Testis (tissue), 5 donors: ENCODE results near the gene PAIP1. TPM values are rescaled to one million over a fixed set of nuclear protein-coding genes. Genes with fewer than 3 reads are reported as not detected.

ENCODE experiments used
- DNase-seq: peaks from one replicate; pipeline ENCODE4 v3.0.0-alpha.2; 2019
- H3K27ac ChIP-seq, 2 donors: fragments of 200-600 bp; sonication (generic); one replicate each; pipeline ENCODE4 v1.5.1; 2019
- H3K27me3 ChIP-seq: fragments of 200-600 bp; sonication (generic); one replicate; pipeline ENCODE4 v1.5.1; 2019
- H3K36me3 ChIP-seq: fragments of 200-600 bp; sonication (generic); one replicate; pipeline ENCODE4 v1.5.1; 2017; ENCODE audit warnings: low read depth; ENCODE audit errors: missing control alignments
- H3K4me1 ChIP-seq: fragments of 200-600 bp; sonication (generic); one replicate; pipeline ENCODE4 v1.5.1; 2019
- H3K4me3 ChIP-seq, 2 donors: fragments of 200-600 bp; sonication (generic); one replicate each; pipeline ENCODE4 v1.5.1; 2017 to 2019
- H3K9me3 ChIP-seq: fragments of 200-600 bp; sonication (generic); one replicate; pipeline ENCODE4 v1.5.1; 2017
- POLR2A ChIP-seq: fragments of 450-650 bp; IDR thresholded peaks from one replicate; pipeline ENCODE4 v1.6.1; 2017; ENCODE audit warnings: antibody characterized with exemption, mild to moderate bottlenecking, moderate library complexity
- WGBS, 2 donors: methylation state at CpG; one replicate each; pipeline ENCODE4 v1.1.5; 2018; 5-methylcytosine and 5-hydroxymethylcytosine counted together
- intact Hi-C: fragments of 100-400 bp; cut with DNase I; formaldehyde crosslinking; loops from one replicate; pipeline ENCODE4 v1.15.1; 2023; ENCODE audit warnings: low total_unique reads
- long read RNA-seq, 2 donors: transcript quantifications; one replicate each; lab custom pipeline, GENCODE V29; 2026
- polyA plus RNA-seq: library from polyadenylated mRNA; stranded (reverse); fragments of 350-450 nt; fragmentation: Illumina TruSeq; extraction: RNeasy Lipid Tissue Mini Kit (QIAGEN cat#74804); gene quantifications from one replicate; pipeline ENCODE4 v1.2.3, GENCODE V29; 2014; ENCODE audit warnings: low read depth, low replicate concordance; ENCODE audit not compliant: insufficient read depth
- total RNA-seq, 2 donors: library from RNA; depleted of rRNA; stranded (reverse); fragments of >200 nt; gene quantifications; one replicate each; pipeline ENCODE4 v1.2.3, GENCODE V29; 2016
- TF ChIP-seq, protein P1 (sequence below), 3 experiments: fragments of 450-650 bp in 2 of 3; fragments of 200-600 bp in 1 of 3; sonication (generic) in 1 of 3; IDR thresholded peaks; one replicate each; pipeline ENCODE4 v1.5.1; 2016 to 2019; ENCODE audit warnings: antibody characterized with exemption in 3 of 3, mild to moderate bottlenecking in 2 of 3, moderate library complexity in 1 of 3

Gene PAIP1
- 100 to 1,000 TPM; 103 to 117 TPM for total RNA-seq
- 135 TPM for polyA plus RNA-seq
- long read RNA-seq, donor 1, transcript PAIP1-201 (11 exons, 2,782 nt), result major isoform, 28 of 49 reads
- long read RNA-seq, donor 1, transcript PAIP1-203 (11 exons, 1,734 nt), result minor isoform, 14 of 49 reads
- long read RNA-seq, donor 1, partial matches to known transcripts, result 5 of 49 reads
- long read RNA-seq, donor 1, other reads (novel, unspliced or antisense), result 0 of 49 reads
- long read RNA-seq, donor 2, transcript PAIP1-201 (11 exons, 2,782 nt), result major isoform, 23 of 36 reads
- long read RNA-seq, donor 2, transcript PAIP1-203 (11 exons, 1,734 nt), result minor isoform, 12 of 36 reads
- long read RNA-seq, donor 2, partial matches to known transcripts, result 0 of 36 reads
- long read RNA-seq, donor 2, other reads (novel, unspliced or antisense), result 0 of 36 reads

DNA sequence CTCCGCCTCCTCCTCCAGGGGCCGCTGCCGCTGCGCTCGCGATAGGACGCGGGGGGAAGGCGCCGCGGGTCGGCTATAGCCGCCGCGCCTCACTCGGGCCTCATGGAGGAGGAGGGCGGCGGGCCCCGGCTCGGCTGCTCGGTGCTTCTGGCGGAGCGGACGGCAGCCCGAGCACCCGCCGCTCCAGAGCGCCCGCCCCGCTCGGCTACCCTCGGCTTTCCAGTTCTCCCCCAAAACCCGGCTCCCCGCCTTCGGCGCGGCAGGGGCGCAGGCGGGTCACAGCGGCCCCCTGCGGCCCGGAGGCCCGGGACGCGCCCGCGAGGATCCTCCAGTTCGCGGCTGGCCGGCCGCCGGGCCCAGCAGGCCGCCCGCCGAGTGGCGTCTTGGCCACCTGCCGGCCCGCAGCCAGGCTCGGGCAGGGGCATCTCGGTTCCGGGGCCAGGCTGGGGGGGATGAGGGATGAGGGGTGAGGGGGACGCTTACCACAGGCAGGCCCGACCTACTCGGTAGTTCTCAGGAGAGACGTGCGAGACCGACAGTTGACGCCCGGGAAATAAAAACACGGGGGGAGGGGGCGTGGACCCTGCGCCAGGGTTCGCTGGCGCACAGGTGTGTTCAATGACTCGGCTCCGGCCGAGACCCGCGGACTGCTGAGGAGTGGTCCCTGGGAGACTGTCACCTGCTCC, at the start of gene PAIP1:
Gene PAIP1 (minus strand): TSS at position 221 of the 686 bp plus-strand sequence. CDS start 231 bp downstream, outside the sequence.
- Histone ChIP-seq H3K36me3 (no peaks in the 10 kb centered on the region), H3K9me3 (no peaks in the 10 kb centered on the region), H3K4me1 (peaks cover 12% of the 10 kb centered on the region), H3K4me3 (peak within 1 kb of the TSS; percentile 82 to 93), H3K27ac (peak within 1 kb of the TSS; percentile 95 to 99), H3K27me3 (no peaks in the 10 kb centered on the region)
- 1% methylated on average over 45 to 53 of the region's 79 CpGs for WGBS, 2 donors
- intact Hi-C loops, result no loop called here
- peak; percentile 76 for DNase-seq
- TF ChIP-seq, protein P1, sequence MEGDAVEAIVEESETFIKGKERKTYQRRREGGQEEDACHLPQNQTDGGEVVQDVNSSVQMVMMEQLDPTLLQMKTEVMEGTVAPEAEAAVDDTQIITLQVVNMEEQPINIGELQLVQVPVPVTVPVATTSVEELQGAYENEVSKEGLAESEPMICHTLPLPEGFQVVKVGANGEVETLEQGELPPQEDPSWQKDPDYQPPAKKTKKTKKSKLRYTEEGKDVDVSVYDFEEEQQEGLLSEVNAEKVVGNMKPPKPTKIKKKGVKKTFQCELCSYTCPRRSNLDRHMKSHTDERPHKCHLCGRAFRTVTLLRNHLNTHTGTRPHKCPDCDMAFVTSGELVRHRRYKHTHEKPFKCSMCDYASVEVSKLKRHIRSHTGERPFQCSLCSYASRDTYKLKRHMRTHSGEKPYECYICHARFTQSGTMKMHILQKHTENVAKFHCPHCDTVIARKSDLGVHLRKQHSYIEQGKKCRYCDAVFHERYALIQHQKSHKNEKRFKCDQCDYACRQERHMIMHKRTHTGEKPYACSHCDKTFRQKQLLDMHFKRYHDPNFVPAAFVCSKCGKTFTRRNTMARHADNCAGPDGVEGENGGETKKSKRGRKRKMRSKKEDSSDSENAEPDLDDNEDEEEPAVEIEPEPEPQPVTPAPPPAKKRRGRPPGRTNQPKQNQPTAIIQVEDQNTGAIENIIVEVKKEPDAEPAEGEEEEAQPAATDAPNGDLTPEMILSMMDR (IDR thresholded peaks at IDR 0.05), result peak; percentile 35 to 55 (median 53)
- TF ChIP-seq POLR2A, result no peak

GRCh38 chr5:43606351-43606750, 49.5 kb upstream of the PAIP1 start:
- intact Hi-C loops, result no loop called here
- 73 to 77% methylated on average over 3 of the region's 3 CpGs for WGBS, 2 donors
- no peak for DNase-seq
- no peak for TF ChIP-seq POLR2A
- TF ChIP-seq, protein P1 (IDR thresholded peaks at IDR 0.05), result no peak
- Histone ChIP-seq H3K4me1 (peaks cover 7% of the 10 kb centered on the region), H3K27me3 (no peaks in the 10 kb centered on the region), H3K27ac (no peak overlapping the region), H3K9me3 (no peaks in the 10 kb centered on the region), H3K36me3 (no peaks in the 10 kb centered on the region), H3K4me3 (no peak overlapping the region)

DNA sequence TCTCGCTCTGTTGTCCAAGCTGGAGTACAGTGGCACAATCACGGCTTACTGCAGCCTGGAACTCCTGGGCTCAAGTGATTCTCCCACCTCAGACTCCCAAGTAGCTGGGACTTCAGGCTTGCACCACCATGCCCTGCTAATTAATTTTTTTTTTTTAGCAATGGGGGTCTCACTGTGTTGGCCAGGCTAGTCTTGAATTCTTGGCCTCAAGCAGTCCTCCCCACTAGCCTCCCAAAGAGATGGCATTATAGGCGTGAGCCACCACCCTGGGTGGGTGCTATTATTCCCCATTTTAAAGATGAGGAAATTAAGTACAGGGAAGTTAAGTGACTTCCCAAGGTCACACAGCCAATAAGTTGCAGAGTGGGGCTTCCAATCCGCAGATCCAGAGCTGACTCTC, 47.8 kb upstream of the PAIP1 start:
- intact Hi-C loops, result no loop called here
- Histone ChIP-seq H3K9me3 (no peaks in the 10 kb centered on the region), H3K27ac (no peak overlapping the region), H3K4me1 (peaks cover 7% of the 10 kb centered on the region), H3K27me3 (no peaks in the 10 kb centered on the region), H3K4me3 (no peak overlapping the region), H3K36me3 (no peaks in the 10 kb centered on the region)
- no peak for DNase-seq
- WGBS, 2 donors, result 59 to 81% methylated on average over 4 of the region's 4 CpGs
- no peak for TF ChIP-seq POLR2A
- TF ChIP-seq, protein P1 (IDR thresholded peaks at IDR 0.05), result no peak

GRCh38 chr5:43603344-43604217, 46.7 kb upstream of the PAIP1 start:
- 1% methylated on average over 32 to 36 of the region's 49 CpGs for WGBS, 2 donors

More at GRCh38 chr5:43603344-43604217, 46.7 kb upstream of the PAIP1 start:
- Histone ChIP-seq H3K27me3 (no peaks in the 10 kb centered on the region), H3K4me3 (peak overlapping the region; percentile 71 to 94), H3K27ac (peak overlapping the region; percentile 85 to 92), H3K4me1 (peaks cover 7% of the 10 kb centered on the region), H3K36me3 (no peaks in the 10 kb centered on the region), H3K9me3 (no peaks in the 10 kb centered on the region)
- intact Hi-C loops, result no loop called here
- DNase-seq, result peak; percentile 86
- TF ChIP-seq, protein P1 (IDR thresholded peaks at IDR 0.05), result no peak
- no peak for TF ChIP-seq POLR2A
